Naive thymus-derived CD4-positive, alpha-beta T cell (primary cell): ENCODE results near the gene ARNT2. TPM values are rescaled to one million over a fixed set of nuclear protein-coding genes. Genes with fewer than 3 reads are reported as not detected.
"Not testable (repeated sequence)": the region's sequence is repeated elsewhere in the genome, so short reads cannot be mapped to it uniquely, and the experiment has no call there.

Source experiments
- ATAC-seq: fragments of 150-1000 bp; cut with Tn5 transposase; 2 replicates; pipeline ENCODE4 v1.10.0; 2021; ENCODE audit warnings: mild to moderate bottlenecking, moderate library complexity
- CTCF ChIA-PET: fragments of 350-600 bp; sonication (Branson Sonifier 250); formaldehyde crosslinking; loops from one replicate; lab custom pipeline; 2021; ENCODE audit warnings: antibody characterized with exemption; lab: Charles Lee
- POLR2A ChIA-PET: fragments of 350-600 bp; sonication (Branson Sonifier 250); formaldehyde crosslinking; loops from one replicate; lab custom pipeline; 2021; ENCODE audit warnings: antibody characterized with exemption, inconsistent platforms; lab: Charles Lee
- DNase-seq, 9 donors: peaks; one replicate each; pipeline versions ENCODE4 v3.0.0 to v3.0.0-alpha.2; 2020 to 2022; ENCODE audit warnings: mixed read lengths in 1 of 9
- H3K27ac ChIP-seq: one replicate; pipeline ENCODE4 v1.7.0; 2013; ENCODE audit warnings: mild to moderate bottlenecking, low read depth, low read length, moderate library complexity
- H3K27me3 ChIP-seq, 2 donors: one replicate each; pipeline ENCODE4 v1.7.0; 2013; ENCODE audit warnings: low read length in 2 of 2, mild to moderate bottlenecking in 2 of 2, moderate library complexity in 2 of 2; ENCODE audit not compliant: control insufficient read depth in 2 of 2, insufficient read depth in 2 of 2
- H3K36me3 ChIP-seq, 3 experiments: 1 replicate in 2 of 3; 2 replicates in 1 of 3; pipeline ENCODE4 v1.7.0; 2013; ENCODE audit warnings: low read length in 3 of 3, mild to moderate bottlenecking in 3 of 3, moderate library complexity in 1 of 3; ENCODE audit not compliant: insufficient read depth in 3 of 3, control insufficient read depth in 2 of 3
- H3K4me1 ChIP-seq, 2 donors: one replicate each; pipeline ENCODE4 v1.7.0; 2013; ENCODE audit warnings: low read length in 2 of 2, mild to moderate bottlenecking in 2 of 2, moderate library complexity in 1 of 2; ENCODE audit not compliant: control insufficient read depth in 2 of 2, insufficient read depth in 2 of 2
- H3K4me3 ChIP-seq: 2 replicates; pipeline ENCODE4 v1.7.0; 2013; ENCODE audit warnings: mild to moderate bottlenecking, low read length
- H3K9me3 ChIP-seq, 3 experiments: 1 replicate in 2 of 3; 2 replicates in 1 of 3; pipeline ENCODE4 v1.7.0; 2013; ENCODE audit warnings: low read length in 3 of 3; ENCODE audit not compliant: control insufficient read depth in 2 of 3
- H3K27ac Mint-ChIP-seq, 9 donors: one replicate each; pipeline ENCODE4 v1.8.0; 2020 to 2022; ENCODE audit warnings: mixed read lengths in 9 of 9, mild to moderate bottlenecking in 8 of 9, moderate library complexity in 5 of 9, inconsistent platforms in 2 of 9
- H3K27me3 Mint-ChIP-seq, 5 donors: one replicate each; pipeline ENCODE4 v1.8.0; 2021 to 2022; ENCODE audit warnings: mixed read lengths in 5 of 5, mild to moderate bottlenecking in 1 of 5
- H3K36me3 Mint-ChIP-seq, 5 donors: one replicate each; pipeline ENCODE4 v1.8.0; 2020 to 2022; ENCODE audit warnings: mixed read lengths in 5 of 5, mild to moderate bottlenecking in 3 of 5, inconsistent platforms in 1 of 5
- H3K4me1 Mint-ChIP-seq, 7 donors: one replicate each; pipeline ENCODE4 v1.8.0; 2020 to 2022; ENCODE audit warnings: mixed read lengths in 7 of 7, mild to moderate bottlenecking in 3 of 7, inconsistent platforms in 1 of 7
- H3K4me3 Mint-ChIP-seq, 10 donors: one replicate each; pipeline ENCODE4 v1.8.0; 2020 to 2022; ENCODE audit warnings: mild to moderate bottlenecking in 10 of 10, mixed read lengths in 10 of 10, moderate library complexity in 6 of 10, inconsistent platforms in 2 of 10
- H3K9me3 Mint-ChIP-seq, 11 donors: one replicate each; pipeline ENCODE4 v1.8.0; 2020 to 2022; ENCODE audit warnings: mixed read lengths in 11 of 11, mild to moderate bottlenecking in 4 of 11, inconsistent platforms in 1 of 11, moderate library complexity in 1 of 11
- intact Hi-C, 2 donors: fragments of 100-400 bp; cut with micrococcal nuclease; formaldehyde crosslinking; loops; one replicate each; pipeline ENCODE4 v1.15.1; 2023
- polyA plus RNA-seq, 2 donors: library from polyadenylated mRNA; unstranded; fragments of 300-500 nt; fragmentation: Illumina TruSeq; gene quantifications; one replicate each; pipeline ENCODE4 v1.2.3, GENCODE V29; 2021
- total RNA-seq, 6 experiments: library from RNA in 5 of 6; stranded (reverse) in 5 of 6; gene quantifications; 1 replicate in 5 of 6; 2 replicates in 1 of 6; pipeline ENCODE4 v1.2.3 and lab custom pipeline; 2021 to 2026

Gene ARNT2
- total and polyA plus RNA-seq, 7 experiments from 2014 or later: not detected

- Mint-ChIP-seq H3K36me3 (peaks cover 0 to 6% (median 0%) of the 10 kb centered on the region in 5 donors), H3K27me3 (peaks cover 0 to 15% (median 11%) of the 10 kb centered on the region in 5 donors)
- H3K36me3 ChIP-seq: no peaks in the 10 kb centered on the region
Observed at GRCh38 chr15:80506286-80506893, 102.2 kb downstream of the ARNT2 start.

GRCh38 chr15:80507131-80507530 is 102.9 kb downstream of the ARNT2 start:
- no peak overlapping the region for H3K4me3 Mint-ChIP-seq
- POLR2A ChIA-PET: no interaction called here
- intact Hi-C loops: no loop called here

More at GRCh38 chr15:80506286-80506893, 102.2 kb downstream of the ARNT2 start:
- Histone ChIP-seq H3K4me3 (no peak overlapping the region), H3K4me1 (no peaks in the 10 kb centered on the region), H3K27ac (no peak overlapping the region), H3K9me3 (no peaks in the 10 kb centered on the region), H3K27me3 (peaks cover 0 to 2% of the 10 kb centered on the region in 2 donors)
- ChIA-PET POLR2A (no interaction called here), CTCF (no interaction called here)
- peaks cover 0 to 10% (median 4%) of the 10 kb centered on the region in 11 donors for H3K9me3 Mint-ChIP-seq
- ATAC-seq: no peak
- DNase-seq: no peak
- no peak overlapping the region for H3K4me3 Mint-ChIP-seq
- no peaks in the 10 kb centered on the region for H3K4me1 Mint-ChIP-seq
- no peak overlapping the region for H3K27ac Mint-ChIP-seq
- intact Hi-C loops: no loop called here

GRCh38 chr15:80507638-80508316 is 103.6 kb downstream of the ARNT2 start:
- Histone ChIP-seq H3K27ac (no peak overlapping the region), H3K36me3 (no peaks in the 10 kb centered on the region), H3K27me3 (peaks cover 0 to 2% of the 10 kb centered on the region in 2 donors), H3K9me3 (no peaks in the 10 kb centered on the region), H3K4me3 (no peak overlapping the region), H3K4me1 (no peaks in the 10 kb centered on the region)
- intact Hi-C loops: no loop called here
- ChIA-PET POLR2A (no interaction called here), CTCF (interaction anchor here (1.0 kb wide), 1 partner anchor 27 kb away, joined by 3 read pairs; no protein-coding TSS in a partner anchor)
- peaks cover 0 to 10% (median 3%) of the 10 kb centered on the region in 11 donors for H3K9me3 Mint-ChIP-seq
- ATAC-seq (no peak), DNase-seq (no peak)
- peaks cover 0 to 9% (median 4%) of the 10 kb centered on the region in 5 donors for H3K27me3 Mint-ChIP-seq
- peaks cover 0 to 6% (median 0%) of the 10 kb centered on the region in 5 donors for H3K36me3 Mint-ChIP-seq
- no peak overlapping the region for H3K4me3 Mint-ChIP-seq
- no peak overlapping the region for H3K27ac Mint-ChIP-seq
- no peaks in the 10 kb centered on the region for H3K4me1 Mint-ChIP-seq

More at GRCh38 chr15:80507131-80507530, 102.9 kb downstream of the ARNT2 start:
- Histone ChIP-seq H3K9me3 (no peaks in the 10 kb centered on the region), H3K27ac (no peak overlapping the region), H3K4me3 (no peak overlapping the region), H3K27me3 (peaks cover 0 to 2% of the 10 kb centered on the region in 2 donors), H3K4me1 (no peaks in the 10 kb centered on the region), H3K36me3 (no peaks in the 10 kb centered on the region)
- CTCF ChIA-PET: interaction anchor here (1.0 kb wide), 1 partner anchor 26 kb away, joined by 3 read pairs; no protein-coding TSS in a partner anchor
- H3K27me3 Mint-ChIP-seq: peaks cover 0 to 13% (median 10%) of the 10 kb centered on the region in 5 donors
- H3K36me3 Mint-ChIP-seq: peaks cover 0 to 6% (median 0%) of the 10 kb centered on the region in 5 donors
- H3K9me3 Mint-ChIP-seq: peaks cover 0 to 10% (median 4%) of the 10 kb centered on the region in 11 donors
- DNase-seq (no peak), ATAC-seq (no peak)
- no peak overlapping the region for H3K27ac Mint-ChIP-seq
- no peaks in the 10 kb centered on the region for H3K4me1 Mint-ChIP-seq

DNA sequence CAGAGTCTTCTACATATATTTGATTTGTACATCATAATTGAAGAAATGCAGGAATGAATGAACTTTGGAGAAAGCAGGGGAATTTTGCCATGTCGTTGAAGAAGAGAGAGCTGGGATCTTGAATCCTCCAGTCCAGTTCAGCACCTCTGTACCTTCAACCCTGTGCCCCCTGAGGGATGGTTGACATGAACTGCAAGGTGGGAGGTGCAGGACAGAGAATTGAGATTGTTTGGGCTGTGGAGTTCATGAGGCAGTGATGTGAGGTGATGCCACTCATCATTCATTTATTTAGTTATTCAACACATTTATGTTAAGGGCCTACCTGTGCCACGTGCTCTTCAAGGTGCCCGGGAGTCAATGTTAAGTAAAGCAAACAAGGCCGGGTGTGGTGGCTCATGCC is 104.6 kb downstream of the ARNT2 start:
- Mint-ChIP-seq H3K27ac (no peak overlapping the region), H3K27me3 (peaks cover 0 to 8% (median 3%) of the 10 kb centered on the region in 5 donors), H3K4me1 (no peaks in the 10 kb centered on the region), H3K36me3 (peaks cover 0 to 6% (median 0%) of the 10 kb centered on the region in 5 donors), H3K9me3 (peaks cover 0 to 10% (median 3%) of the 10 kb centered on the region in 11 donors), H3K4me3 (no peak overlapping the region)
- CTCF ChIA-PET: no interaction called here
- no peak overlapping the region for H3K4me3 ChIP-seq
- intact Hi-C loops: no loop called here
- POLR2A ChIA-PET: no interaction called here
- no peaks in the 10 kb centered on the region for H3K36me3 ChIP-seq
- H3K27ac ChIP-seq: no peak overlapping the region
- ATAC-seq: no peak
- H3K9me3 ChIP-seq: no peaks in the 10 kb centered on the region
- peaks cover 0 to 2% of the 10 kb centered on the region in 2 donors for H3K27me3 ChIP-seq
- DNase-seq: no peak
- no peaks in the 10 kb centered on the region for H3K4me1 ChIP-seq

DNA sequence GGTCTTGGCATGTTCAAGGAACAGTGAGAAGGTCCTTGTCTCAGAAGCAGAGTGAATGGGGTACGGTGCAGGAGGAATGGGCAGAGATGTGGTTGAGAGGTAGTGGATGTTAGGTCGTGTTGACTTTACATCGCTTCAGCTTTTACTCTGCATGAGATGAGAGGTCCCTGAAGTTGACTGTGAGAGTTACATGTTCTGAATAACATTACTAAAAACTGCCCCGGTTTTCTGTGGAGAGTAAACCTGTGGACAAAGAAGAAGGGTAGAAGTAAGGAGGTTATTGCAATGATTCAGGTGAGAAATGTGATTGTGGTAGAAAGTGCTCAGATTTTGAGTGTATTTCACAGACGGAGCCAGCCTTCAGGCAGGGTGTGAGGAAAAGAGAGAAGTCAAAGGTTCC is 105.6 kb downstream of the ARNT2 start:
- Histone ChIP-seq H3K27me3 (peaks cover 0 to 2% of the 10 kb centered on the region in 2 donors), H3K27ac (no peak overlapping the region), H3K4me1 (no peaks in the 10 kb centered on the region), H3K4me3 (no peak overlapping the region), H3K36me3 (no peaks in the 10 kb centered on the region), H3K9me3 (no peaks in the 10 kb centered on the region)
- Mint-ChIP-seq H3K4me3 (no peak overlapping the region), H3K36me3 (peaks cover 0 to 6% (median 0%) of the 10 kb centered on the region in 5 donors), H3K27ac (no peak overlapping the region), H3K4me1 (no peaks in the 10 kb centered on the region), H3K9me3 (peaks cover 0 to 10% (median 2%) of the 10 kb centered on the region in 11 donors), H3K27me3 (peaks cover 0 to 8% (median 0%) of the 10 kb centered on the region in 5 donors)
- CTCF ChIA-PET: no interaction called here
- POLR2A ChIA-PET: no interaction called here
- ATAC-seq: no peak
- intact Hi-C loops: no loop called here
- DNase-seq: no peak

DNA sequence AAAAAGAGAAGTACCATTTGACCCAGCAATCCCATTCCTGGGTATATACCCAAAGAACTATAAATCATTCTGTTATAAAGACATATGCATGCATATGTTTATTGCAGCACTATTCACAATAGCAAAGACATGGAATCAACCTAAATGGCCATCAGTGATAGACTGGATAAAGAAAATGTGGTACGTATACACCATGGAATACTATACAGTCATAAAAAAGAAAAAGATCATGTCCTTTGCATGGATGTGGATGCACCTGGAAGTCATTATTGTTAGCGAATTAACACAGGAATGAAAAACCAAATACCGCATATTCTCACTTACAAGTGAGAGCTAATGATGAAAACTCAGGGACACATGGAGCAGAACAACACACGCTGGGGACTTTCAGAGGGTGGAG is 106.8 kb downstream of the ARNT2 start:
- DNase-seq, H3K9me3 ChIP-seq, H3K27ac ChIP-seq, CTCF ChIA-PET, H3K36me3 ChIP-seq, H3K4me3 ChIP-seq, H3K27me3 ChIP-seq, POLR2A ChIA-PET, intact Hi-C loops, H3K4me1 ChIP-seq, ATAC-seq, H3K27ac Mint-ChIP-seq, H3K27me3 Mint-ChIP-seq, H3K4me1 Mint-ChIP-seq, H3K4me3 Mint-ChIP-seq, H3K36me3 Mint-ChIP-seq: not testable (repeated sequence)
- H3K9me3 Mint-ChIP-seq: peaks cover 0 to 16% (median 5%) of the 10 kb centered on the region in 11 donors
